A549 (cell line): Measurements from ENCODE around the gene SDC1. TPM values are rescaled to one million over a fixed set of nuclear protein-coding genes. Genes with fewer than 3 reads are reported as not detected.
"Not testable (repeated sequence)": the region's sequence is repeated elsewhere in the genome, so short reads cannot be mapped to it uniquely, and the experiment has no call there.

Experiments
- ATAC-seq, 2 experiments: fragments of 200-7000 bp in 1 of 2; fragments of >200 bp in 1 of 2; cut with Nextera tagmentation in 1 of 2; cut with Tn5 transposase in 1 of 2; 3 replicates each; pipeline versions ENCODE4 v1.8.0 to v1.9.1; 2018 to 2020; ENCODE audit warnings: mild to moderate bottlenecking in 1 of 2, moderate library complexity in 1 of 2
- CTCF ChIA-PET: fragments of 300-600 bp; sonication (Branson Sonifier 250); formaldehyde crosslinking; extraction: SDS; loops from one replicate; lab custom pipeline; 2021; ENCODE audit warnings: antibody characterized with exemption, inconsistent platforms; lab: Yijun Ruan, JAX
- POLR2A ChIA-PET: fragments of 350-600 bp; formaldehyde crosslinking; extraction: SDS; loops from one replicate; lab custom pipeline; 2021; ENCODE audit warnings: antibody characterized with exemption, inconsistent platforms; lab: Yijun Ruan, JAX
- DNase-seq, 2 experiments: peaks; one replicate each; pipeline versions ENCODE4 v3.0.0 to v3.0.0-alpha.2; 2011 to 2016; ENCODE audit warnings: low read depth in 1 of 2, low spot score in 1 of 2
- FAIRE-seq: peaks from 2 replicates; lab custom pipeline; 2011; peaks lifted over from hg19 to GRCh38; lab: Jason Lieb, UNC
- H3K27ac ChIP-seq, 2 experiments: fragments of >200 bp; sonication (Bioruptor Twin); formaldehyde crosslinking; 3 replicates each; pipeline ENCODE4 v1.5.1; 2016 to 2017
- H3K4me1 ChIP-seq: fragments of >200 bp; sonication (Bioruptor Twin); formaldehyde crosslinking; 3 replicates; pipeline ENCODE4 v1.6.1; 2016
- H3K4me2 ChIP-seq: fragments of >200 bp; sonication (Bioruptor Twin); formaldehyde crosslinking; 3 replicates; pipeline ENCODE4 v1.6.1; 2016
- H3K4me3 ChIP-seq: fragments of >200 bp; sonication (Bioruptor Twin); formaldehyde crosslinking; 3 replicates; pipeline ENCODE4 v1.5.1; 2016
- H3K9me3 ChIP-seq: fragments of >200 bp; sonication (Bioruptor Twin); formaldehyde crosslinking; 3 replicates; pipeline ENCODE4 v1.6.1; 2016
- BCL3 ChIP-seq: fragments of >200 bp; sonication (Bioruptor Twin); formaldehyde crosslinking; IDR thresholded peaks from 3 replicates; pipeline ENCODE4 v1.6.1; 2016
- CEBPB ChIP-seq, 2 experiments: fragments of >200 bp in 1 of 2; sonication (Bioruptor Twin) in 1 of 2; formaldehyde crosslinking in 1 of 2; IDR thresholded peaks; 2 replicates each; pipeline ENCODE4 v1.6.1; 2012 to 2016
- CHD2 ChIP-seq: fragments of 150-350 bp; IDR thresholded peaks from 2 replicates; pipeline ENCODE4 v1.6.1; 2014; ENCODE audit warnings: low read length; ENCODE audit not compliant: partially characterized antibody
- EHF ChIP-seq: fragments of 250-450 bp; sonication (Bioruptor Pico); IDR thresholded peaks from 2 replicates; pipeline ENCODE4 v1.5.0; 2020; ENCODE audit warnings: mild to moderate bottlenecking
- GATA3 ChIP-seq: IDR thresholded peaks from 2 replicates; pipeline ENCODE4 v1.6.1; 2012; ENCODE audit warnings: borderline replicate concordance
- HDAC2 ChIP-seq: fragments of 200-600 bp; sonication (generic); IDR thresholded peaks from 2 replicates; pipeline ENCODE4 v1.6.1; 2016
- HES2 ChIP-seq: fragments of >200 bp; sonication (Bioruptor Twin); formaldehyde crosslinking; IDR thresholded peaks from 2 replicates; pipeline ENCODE4 v1.6.1; 2016
- HMGXB4 ChIP-seq: fragments of 250-450 bp; sonication (Bioruptor Pico); IDR thresholded peaks from 2 replicates; pipeline ENCODE4 v1.5.0; 2021; ENCODE audit warnings: mild to moderate bottlenecking, moderate library complexity, borderline replicate concordance
- HOXB5 ChIP-seq: fragments of 250-450 bp; sonication (Bioruptor Pico); IDR thresholded peaks from 2 replicates; pipeline ENCODE4 v1.5.0; 2020; ENCODE audit warnings: mild to moderate bottlenecking, moderate library complexity
- KDM1A ChIP-seq: fragments of 200-600 bp; sonication (generic); IDR thresholded peaks from 2 replicates; pipeline ENCODE4 v1.6.1; 2016; ENCODE audit warnings: low read depth, mild to moderate bottlenecking
- KDM5A ChIP-seq: fragments of 200-600 bp; sonication (generic); IDR thresholded peaks from 2 replicates; pipeline ENCODE4 v1.6.1; 2016; ENCODE audit warnings: antibody characterized with exemption, mild to moderate bottlenecking
- MAFK ChIP-seq: fragments of 450-650 bp; IDR thresholded peaks from 2 replicates; pipeline ENCODE4 v1.6.1; 2014; ENCODE audit not compliant: partially characterized antibody
- MAX ChIP-seq: IDR thresholded peaks from 2 replicates; pipeline ENCODE4 v1.6.1; 2012
- MYC ChIP-seq: IDR thresholded peaks from 2 replicates; pipeline ENCODE4 v1.6.1; 2012; ENCODE audit warnings: mild to moderate bottlenecking, inconsistent platforms, low read length, improper control_type of control experiment, borderline replicate concordance
- PBX3 ChIP-seq: IDR thresholded peaks from 2 replicates; pipeline ENCODE4 v1.6.1; 2012
- PHF8 ChIP-seq: fragments of 200-600 bp; sonication (generic); IDR thresholded peaks from 2 replicates; pipeline ENCODE4 v1.6.1; 2016; ENCODE audit warnings: low read depth, mild to moderate bottlenecking, antibody characterized with exemption, moderate library complexity, borderline replicate concordance
- POLR2A ChIP-seq: IDR thresholded peaks from 2 replicates; pipeline ENCODE4 v1.6.1; 2012; ENCODE audit warnings: mild to moderate bottlenecking, low read length
- RAD21 ChIP-seq, 2 experiments: fragments of >200 bp in 1 of 2; sonication (Bioruptor Twin) in 1 of 2; formaldehyde crosslinking in 1 of 2; IDR thresholded peaks in 1 of 2; conservative IDR thresholded peaks in 1 of 2; 2 replicates in 1 of 2; 3 replicates in 1 of 2; pipeline ENCODE4 v1.6.1; 2012 to 2018; ENCODE audit warnings: inconsistent platforms in 1 of 2
- RARB ChIP-seq: fragments of 250-450 bp; sonication (Bioruptor Pico); IDR thresholded peaks from 2 replicates; pipeline ENCODE4 v1.8.0; 2021; ENCODE audit warnings: mild to moderate bottlenecking, moderate library complexity
- RFX5 ChIP-seq: fragments of 450-650 bp; IDR thresholded peaks from 2 replicates; pipeline ENCODE4 v1.7.1; 2014; ENCODE audit warnings: antibody characterized with exemption, mild to moderate bottlenecking, moderate library complexity
- RNF2 ChIP-seq: fragments of 200-600 bp; sonication (generic); IDR thresholded peaks from 2 replicates; pipeline ENCODE4 v1.6.1; 2016; ENCODE audit warnings: low read depth, mild to moderate bottlenecking, antibody characterized with exemption, moderate library complexity, borderline replicate concordance
- SMC3 ChIP-seq: fragments of >200 bp; sonication (Bioruptor Twin); formaldehyde crosslinking; IDR thresholded peaks from 3 replicates; pipeline ENCODE4 v1.6.1; 2018; ENCODE audit warnings: inconsistent platforms
- TFCP2L1 ChIP-seq: fragments of 250-450 bp; sonication (Bioruptor Pico); IDR thresholded peaks from 2 replicates; pipeline ENCODE4 v1.5.0; 2021; ENCODE audit warnings: mild to moderate bottlenecking
- ZFP36 ChIP-seq: fragments of 450-650 bp; IDR thresholded peaks from 2 replicates; pipeline ENCODE4 v1.6.1; 2014; ENCODE audit warnings: borderline replicate concordance; ENCODE audit not compliant: partially characterized antibody
- ZSCAN20 ChIP-seq: fragments of 250-450 bp; sonication (Bioruptor Pico); IDR thresholded peaks from 2 replicates; pipeline ENCODE4 v1.8.0; 2022; ENCODE audit warnings: mild to moderate bottlenecking, moderate library complexity
- WGBS: methylation state at CpG from one replicate; pipeline ENCODE4 v1.1.6; 2017; ENCODE audit errors: missing lambda C conversion rate; 5-methylcytosine and 5-hydroxymethylcytosine counted together
- polyA plus RNA-seq, 4 experiments: library from polyadenylated mRNA; depleted of rRNA in 3 of 4; stranded (reverse); fragments of >200 nt; fragmentation: RNase III in 1 of 4; extraction: RNeasy Plus Mini Kit Qiagen cat#74134 plus additional on column Dnase treatment in 1 of 4; gene quantifications; 2 replicates in 3 of 4; 3 replicates in 1 of 4; pipeline ENCODE4 v1.2.3, GENCODE V29; 2011 to 2017

The SDC1 gene
- polyA plus RNA-seq, 2 of the 4 experiments (the other 2 are of a cell fraction), result 116 to 171 TPM

DNA sequence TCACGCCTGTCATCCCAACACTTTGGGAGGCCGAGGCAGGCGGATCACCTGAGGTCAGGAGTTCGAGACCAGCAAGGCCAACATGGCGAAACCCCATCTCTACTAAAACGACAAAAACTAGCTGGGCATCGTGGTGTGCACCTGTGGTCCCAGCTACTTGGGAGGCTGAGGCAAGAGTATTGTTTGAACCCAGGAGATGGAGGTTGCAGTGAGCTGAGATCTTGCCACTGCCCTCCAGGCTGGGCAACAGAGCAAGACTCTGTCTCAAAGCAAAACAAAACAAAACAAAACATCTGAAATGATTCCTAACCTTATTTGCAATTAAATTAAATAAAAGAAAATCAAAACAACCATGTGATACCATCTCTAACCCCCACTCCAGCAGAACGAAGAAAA lies 29.9 kb downstream of the SDC1 start:
- FAIRE-seq, POLR2A ChIA-PET, H3K27ac ChIP-seq, ATAC-seq, H3K9me3 ChIP-seq, DNase-seq, H3K4me2 ChIP-seq, H3K4me3 ChIP-seq: not testable (repeated sequence)
- CTCF ChIA-PET, result interaction anchor here (0.7 to 9.9 kb wide), 5 partner anchors 8 to 57 kb away, joined by 3 to 111 read pairs (median 81); partner anchors contain the start of gene SDC1
- 79% methylated on average over 8 of the region's 8 CpGs for WGBS
- peaks cover 23% of the 10 kb centered on the region for H3K4me1 ChIP-seq

- Histone ChIP-seq H3K9me3 (no peaks in the 10 kb centered on the region), H3K27ac (0 out of 6 replicates have a peak overlapping the region, but pooled peaks of 1 of the 2 experiments have one; percentile 4), H3K4me1 (peaks cover 23% of the 10 kb centered on the region), H3K4me3 (no peak overlapping the region), H3K4me2 (no peak overlapping the region)
- CTCF ChIA-PET, result interaction anchor here (0.6 to 9.9 kb wide), 7 partner anchors 9 to 236 kb away, joined by 3 to 111 read pairs (median 3); partner anchors contain the start of gene SDC1
- POLR2A ChIA-PET, result no interaction called here
- DNase-seq, result no peak
- TF ChIP-seq BCL3 (no peak), KDM1A (no peak), ZFP36 (no peak), GATA3 (no peak), RFX5 (no peak), CEBPB (IDR thresholded peaks at IDR 0.05) (no peak), KDM5A (no peak), TFCP2L1 (no peak), CHD2 (no peak), MAFK (no peak), ZSCAN20 (no peak), HES2 (no peak), SMC3 (no peak), RNF2 (no peak), MAX (no peak), PHF8 (no peak), HOXB5 (CRISPR knock-in tag) (no peak), RARB (CRISPR knock-in tag) (no peak), EHF (CRISPR knock-in tag) (no peak), MYC (no peak)
- no peak for FAIRE-seq
- no peak for ATAC-seq
- 86% methylated on average over 16 of the region's 16 CpGs for WGBS
These were observed 30.6 kb downstream of the SDC1 start for GRCh38 chr2:20194097-20195015.

- Histone ChIP-seq H3K4me1 (peaks cover 23% of the 10 kb centered on the region), H3K4me2 (no peak overlapping the region), H3K27ac (peak overlapping the region in 1 of 2 experiments; percentile 12; a peak in 1 of 6 replicates), H3K9me3 (no peaks in the 10 kb centered on the region), H3K4me3 (no peak overlapping the region)
- WGBS, result 69% methylated on average over 4 of the region's 4 CpGs
- ATAC-seq (no peak), DNase-seq (no peak), FAIRE-seq (no peak)
- ChIA-PET POLR2A (no interaction called here), CTCF (interaction anchor here (0.6 to 9.9 kb wide), 8 partner anchors 11 to 219 kb away, joined by 3 to 111 read pairs (median 48); partner anchors contain the start of gene SDC1)
- TF ChIP-seq RAD21 (conservative IDR thresholded peaks at IDR 0.05 in 1 of 2, IDR thresholded peaks at IDR 0.05 in 1 of 2) (no peak), POLR2A (no peak), ZFP36 (no peak), HDAC2 (no peak), TFCP2L1 (no peak), HMGXB4 (no peak), PBX3 (no peak), MAX (no peak)
These were observed 31.7 kb downstream of the SDC1 start for GRCh38 chr2:20193185-20193584.
